ENCODE measurements around the gene TM4SF20.

DNA sequence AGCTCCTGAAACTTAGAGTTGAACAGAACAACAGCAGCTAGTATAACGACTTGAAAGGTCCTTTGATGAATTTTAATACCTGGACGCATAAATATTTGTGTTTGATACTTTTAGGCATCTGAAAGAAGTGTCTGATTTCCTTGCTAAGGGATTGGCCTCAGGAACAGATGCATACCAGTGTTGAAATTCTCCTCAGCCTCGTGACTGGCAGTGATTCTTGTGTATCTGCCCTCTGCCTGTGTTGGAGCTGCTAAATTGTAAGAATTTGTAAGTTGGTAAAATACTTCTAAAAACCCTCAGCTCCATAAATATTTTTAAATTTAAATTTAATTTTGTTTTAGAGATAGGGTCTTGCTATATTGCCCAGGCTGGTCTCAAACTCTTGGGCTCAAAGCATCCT lies 31.1 kb upstream of the TM4SF20 start:
- TF ChIP-seq EZH2 (IDR thresholded peaks at IDR 0.05; ENCODE audit: borderline replicate concordance, low read length), result no peak
- TF ChIP-seq, protein P1, sequence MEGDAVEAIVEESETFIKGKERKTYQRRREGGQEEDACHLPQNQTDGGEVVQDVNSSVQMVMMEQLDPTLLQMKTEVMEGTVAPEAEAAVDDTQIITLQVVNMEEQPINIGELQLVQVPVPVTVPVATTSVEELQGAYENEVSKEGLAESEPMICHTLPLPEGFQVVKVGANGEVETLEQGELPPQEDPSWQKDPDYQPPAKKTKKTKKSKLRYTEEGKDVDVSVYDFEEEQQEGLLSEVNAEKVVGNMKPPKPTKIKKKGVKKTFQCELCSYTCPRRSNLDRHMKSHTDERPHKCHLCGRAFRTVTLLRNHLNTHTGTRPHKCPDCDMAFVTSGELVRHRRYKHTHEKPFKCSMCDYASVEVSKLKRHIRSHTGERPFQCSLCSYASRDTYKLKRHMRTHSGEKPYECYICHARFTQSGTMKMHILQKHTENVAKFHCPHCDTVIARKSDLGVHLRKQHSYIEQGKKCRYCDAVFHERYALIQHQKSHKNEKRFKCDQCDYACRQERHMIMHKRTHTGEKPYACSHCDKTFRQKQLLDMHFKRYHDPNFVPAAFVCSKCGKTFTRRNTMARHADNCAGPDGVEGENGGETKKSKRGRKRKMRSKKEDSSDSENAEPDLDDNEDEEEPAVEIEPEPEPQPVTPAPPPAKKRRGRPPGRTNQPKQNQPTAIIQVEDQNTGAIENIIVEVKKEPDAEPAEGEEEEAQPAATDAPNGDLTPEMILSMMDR (conservative IDR thresholded peaks at IDR 0.05 in 1 of 2, IDR thresholded peaks at IDR 0.05 in 1 of 2; ENCODE audit: extremely low read depth in 1 of 2, insufficient read depth in 1 of 2, low read depth in 1 of 2, low read length in 2 of 2), result no peak
